H1 (cell line): ENCODE measurements around the gene PPP1R1C. TPM values are rescaled to one million over a fixed set of nuclear protein-coding genes. Genes with fewer than 3 reads are reported as not detected.

Experiments used
- RAD21 ChIP-seq, 2 experiments: IDR thresholded peaks in 1 of 2; conservative IDR thresholded peaks in 1 of 2; 2 replicates each; pipeline ENCODE4 v1.6.1; 2011; ENCODE audit warnings: low read depth in 2 of 2, low read length in 2 of 2, improper control_type of control experiment in 1 of 2, inconsistent platforms in 1 of 2, mild to moderate bottlenecking in 1 of 2, moderate library complexity in 1 of 2
- polyA plus RNA-seq, 7 experiments: library from polyadenylated mRNA; depleted of rRNA in 3 of 7; stranded (reverse) in 5 of 7; unstranded in 2 of 7; fragments of >200 nt in 5 of 7; fragments of 200-250 nt in 2 of 7; gene quantifications; 1 replicate in 5 of 7; 2 replicates in 1 of 7; 4 replicates in 1 of 7; pipeline versions ENCODE4 v1.2.1 to v1.2.3, GENCODE V29; 2011 to 2013; ENCODE audit warnings: missing spikeins in 2 of 7, mixed read lengths in 2 of 7
- total RNA-seq: library from RNA; stranded (reverse); fragmentation: NEBNext Ultra II Directional; extraction: Animal tissue kit (Norgen Biotek cat#: 25700); gene quantifications from 2 replicates; pipeline ENCODE4 v1.2.1, GENCODE V29; 2021
- TF ChIP-seq, protein P1 (sequence below): fragments of 300-600 bp; sonication (generic); IDR thresholded peaks from 2 replicates; pipeline ENCODE4 v1.7.1; 2012; ENCODE audit warnings: low read length, moderate library complexity, mild to moderate bottlenecking, inconsistent platforms; ENCODE audit not compliant: insufficient replicate concordance

The PPP1R1C gene
- total and polyA plus RNA-seq, 2 of the 8 experiments (the other 6 are each of a cell fraction or from before 2014, with no cell fraction given), result 1.3 to 5.3 TPM

DNA sequence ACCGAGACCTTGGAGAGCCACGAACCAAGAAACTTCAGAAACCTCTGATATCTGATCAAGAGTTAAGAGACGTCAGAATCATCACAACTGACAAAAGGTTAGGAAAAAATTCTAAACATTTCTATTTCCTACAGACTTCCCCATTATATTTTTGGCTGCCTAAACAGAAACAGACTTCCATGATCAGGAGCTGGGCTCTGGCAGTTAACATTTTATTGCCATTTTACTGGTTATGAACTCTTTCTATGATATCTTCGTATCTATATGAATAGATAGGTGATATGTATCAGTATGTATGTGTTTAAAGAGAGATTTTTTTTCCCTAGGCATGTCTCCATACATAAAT is 31.1 kb upstream of the PPP1R1C start (continued):
- TF ChIP-seq, protein P1, sequence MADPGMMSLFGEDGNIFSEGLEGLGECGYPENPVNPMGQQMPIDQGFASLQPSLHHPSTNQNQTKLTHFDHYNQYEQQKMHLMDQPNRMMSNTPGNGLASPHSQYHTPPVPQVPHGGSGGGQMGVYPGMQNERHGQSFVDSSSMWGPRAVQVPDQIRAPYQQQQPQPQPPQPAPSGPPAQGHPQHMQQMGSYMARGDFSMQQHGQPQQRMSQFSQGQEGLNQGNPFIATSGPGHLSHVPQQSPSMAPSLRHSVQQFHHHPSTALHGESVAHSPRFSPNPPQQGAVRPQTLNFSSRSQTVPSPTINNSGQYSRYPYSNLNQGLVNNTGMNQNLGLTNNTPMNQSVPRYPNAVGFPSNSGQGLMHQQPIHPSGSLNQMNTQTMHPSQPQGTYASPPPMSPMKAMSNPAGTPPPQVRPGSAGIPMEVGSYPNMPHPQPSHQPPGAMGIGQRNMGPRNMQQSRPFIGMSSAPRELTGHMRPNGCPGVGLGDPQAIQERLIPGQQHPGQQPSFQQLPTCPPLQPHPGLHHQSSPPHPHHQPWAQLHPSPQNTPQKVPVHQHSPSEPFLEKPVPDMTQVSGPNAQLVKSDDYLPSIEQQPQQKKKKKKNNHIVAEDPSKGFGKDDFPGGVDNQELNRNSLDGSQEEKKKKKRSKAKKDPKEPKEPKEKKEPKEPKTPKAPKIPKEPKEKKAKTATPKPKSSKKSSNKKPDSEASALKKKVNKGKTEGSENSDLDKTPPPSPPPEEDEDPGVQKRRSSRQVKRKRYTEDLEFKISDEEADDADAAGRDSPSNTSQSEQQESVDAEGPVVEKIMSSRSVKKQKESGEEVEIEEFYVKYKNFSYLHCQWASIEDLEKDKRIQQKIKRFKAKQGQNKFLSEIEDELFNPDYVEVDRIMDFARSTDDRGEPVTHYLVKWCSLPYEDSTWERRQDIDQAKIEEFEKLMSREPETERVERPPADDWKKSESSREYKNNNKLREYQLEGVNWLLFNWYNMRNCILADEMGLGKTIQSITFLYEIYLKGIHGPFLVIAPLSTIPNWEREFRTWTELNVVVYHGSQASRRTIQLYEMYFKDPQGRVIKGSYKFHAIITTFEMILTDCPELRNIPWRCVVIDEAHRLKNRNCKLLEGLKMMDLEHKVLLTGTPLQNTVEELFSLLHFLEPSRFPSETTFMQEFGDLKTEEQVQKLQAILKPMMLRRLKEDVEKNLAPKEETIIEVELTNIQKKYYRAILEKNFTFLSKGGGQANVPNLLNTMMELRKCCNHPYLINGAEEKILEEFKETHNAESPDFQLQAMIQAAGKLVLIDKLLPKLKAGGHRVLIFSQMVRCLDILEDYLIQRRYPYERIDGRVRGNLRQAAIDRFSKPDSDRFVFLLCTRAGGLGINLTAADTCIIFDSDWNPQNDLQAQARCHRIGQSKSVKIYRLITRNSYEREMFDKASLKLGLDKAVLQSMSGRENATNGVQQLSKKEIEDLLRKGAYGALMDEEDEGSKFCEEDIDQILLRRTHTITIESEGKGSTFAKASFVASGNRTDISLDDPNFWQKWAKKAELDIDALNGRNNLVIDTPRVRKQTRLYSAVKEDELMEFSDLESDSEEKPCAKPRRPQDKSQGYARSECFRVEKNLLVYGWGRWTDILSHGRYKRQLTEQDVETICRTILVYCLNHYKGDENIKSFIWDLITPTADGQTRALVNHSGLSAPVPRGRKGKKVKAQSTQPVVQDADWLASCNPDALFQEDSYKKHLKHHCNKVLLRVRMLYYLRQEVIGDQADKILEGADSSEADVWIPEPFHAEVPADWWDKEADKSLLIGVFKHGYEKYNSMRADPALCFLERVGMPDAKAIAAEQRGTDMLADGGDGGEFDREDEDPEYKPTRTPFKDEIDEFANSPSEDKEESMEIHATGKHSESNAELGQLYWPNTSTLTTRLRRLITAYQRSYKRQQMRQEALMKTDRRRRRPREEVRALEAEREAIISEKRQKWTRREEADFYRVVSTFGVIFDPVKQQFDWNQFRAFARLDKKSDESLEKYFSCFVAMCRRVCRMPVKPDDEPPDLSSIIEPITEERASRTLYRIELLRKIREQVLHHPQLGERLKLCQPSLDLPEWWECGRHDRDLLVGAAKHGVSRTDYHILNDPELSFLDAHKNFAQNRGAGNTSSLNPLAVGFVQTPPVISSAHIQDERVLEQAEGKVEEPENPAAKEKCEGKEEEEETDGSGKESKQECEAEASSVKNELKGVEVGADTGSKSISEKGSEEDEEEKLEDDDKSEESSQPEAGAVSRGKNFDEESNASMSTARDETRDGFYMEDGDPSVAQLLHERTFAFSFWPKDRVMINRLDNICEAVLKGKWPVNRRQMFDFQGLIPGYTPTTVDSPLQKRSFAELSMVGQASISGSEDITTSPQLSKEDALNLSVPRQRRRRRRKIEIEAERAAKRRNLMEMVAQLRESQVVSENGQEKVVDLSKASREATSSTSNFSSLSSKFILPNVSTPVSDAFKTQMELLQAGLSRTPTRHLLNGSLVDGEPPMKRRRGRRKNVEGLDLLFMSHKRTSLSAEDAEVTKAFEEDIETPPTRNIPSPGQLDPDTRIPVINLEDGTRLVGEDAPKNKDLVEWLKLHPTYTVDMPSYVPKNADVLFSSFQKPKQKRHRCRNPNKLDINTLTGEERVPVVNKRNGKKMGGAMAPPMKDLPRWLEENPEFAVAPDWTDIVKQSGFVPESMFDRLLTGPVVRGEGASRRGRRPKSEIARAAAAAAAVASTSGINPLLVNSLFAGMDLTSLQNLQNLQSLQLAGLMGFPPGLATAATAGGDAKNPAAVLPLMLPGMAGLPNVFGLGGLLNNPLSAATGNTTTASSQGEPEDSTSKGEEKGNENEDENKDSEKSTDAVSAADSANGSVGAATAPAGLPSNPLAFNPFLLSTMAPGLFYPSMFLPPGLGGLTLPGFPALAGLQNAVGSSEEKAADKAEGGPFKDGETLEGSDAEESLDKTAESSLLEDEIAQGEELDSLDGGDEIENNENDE, result no peak
- no peak for TF ChIP-seq RAD21 (IDR thresholded peaks at IDR 0.05 in 1 of 2, conservative IDR thresholded peaks at IDR 0.05 in 1 of 2; ENCODE audit: low read depth in 2 of 2, low read length in 2 of 2)
